Measurements from ENCODE around the gene CROCC. TPM values are rescaled to one million over a fixed set of nuclear protein-coding genes. Genes with fewer than 3 reads are reported as not detected.

The CROCC gene
- total RNA-seq, 4 donors from 2014 or later, result 19.5 to 63.8 (median 23.3) TPM

- H3K4me3 ChIP-seq (ENCODE audit: low read depth, poor library complexity, severe bottlenecking), result no peak overlapping the region
- no peak for DNase-seq (ENCODE audit: low spot score in 2 of 2)
- no peak for TF ChIP-seq CTCF (IDR thresholded peaks at IDR 0.05)
- TF ChIP-seq POLR2A (IDR thresholded peaks at IDR 0.05), result no peak
- 52 to 61% methylated on average over 5 of the region's 5 CpGs for WGBS, 2 donors
- intact Hi-C loops (cut with DNase I; ENCODE audit: low total_unique reads), result no loop called here
These were observed 94.6 kb downstream of the CROCC start for GRCh38 chr1:17016317-17016661.

DNA sequence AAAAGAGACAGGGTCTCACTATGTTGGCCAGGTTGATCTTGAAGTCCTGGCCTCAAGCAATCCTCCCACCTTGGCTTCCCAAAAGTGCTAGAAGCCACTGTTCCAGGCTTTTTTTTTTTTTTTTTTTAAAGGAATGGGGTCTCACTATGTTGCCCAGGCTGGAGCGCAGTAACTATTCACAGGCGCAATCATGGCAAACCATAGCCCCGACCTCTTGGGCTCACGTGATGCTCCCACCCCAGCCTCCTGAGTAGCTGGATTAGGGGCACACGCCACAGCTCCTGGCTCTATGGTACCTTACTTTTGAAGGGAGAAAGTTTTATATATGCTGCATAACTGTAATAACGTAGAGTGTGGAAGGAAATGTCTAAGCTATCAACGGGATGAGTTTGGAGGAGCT, 95.7 kb downstream of the CROCC start:
- DNase-seq (ENCODE audit: low spot score in 2 of 2), result no peak

DNA sequence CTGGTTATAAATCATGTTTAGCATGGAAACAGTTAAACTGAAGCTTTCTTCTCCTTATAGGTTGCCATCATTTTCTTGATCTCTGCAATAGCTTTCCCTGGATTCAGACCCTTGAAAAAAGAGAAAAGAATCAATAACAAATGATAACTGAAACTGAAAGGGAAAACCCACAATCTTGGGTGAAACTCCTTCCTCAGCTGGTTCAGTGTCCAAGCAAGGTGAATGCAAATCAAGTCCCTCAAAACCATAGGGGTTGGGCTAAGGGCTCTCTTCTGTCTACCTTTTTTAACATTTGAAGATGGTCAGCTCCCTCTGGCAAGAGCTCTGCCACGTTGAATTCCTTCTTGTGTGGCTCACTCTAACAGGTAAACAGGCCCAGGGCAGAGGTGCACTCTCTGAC, 97.1 kb downstream of the CROCC start:
- no peak overlapping the region for H3K4me3 ChIP-seq (ENCODE audit: low read depth, poor library complexity, severe bottlenecking)
- TF ChIP-seq POLR2A (IDR thresholded peaks at IDR 0.05), result no peak
- TF ChIP-seq CTCF (IDR thresholded peaks at IDR 0.05), result no peak
- WGBS, 2 donors, result 32 to 40% methylated on average over 1 of the region's 1 CpG

More for the DNA sequence above, 95.7 kb downstream of the CROCC start:
- intact Hi-C loops (cut with DNase I; ENCODE audit: low total_unique reads), result no loop called here
- H3K4me3 ChIP-seq (ENCODE audit: low read depth, poor library complexity, severe bottlenecking), result no peak overlapping the region
- WGBS, 2 donors, result 92 to 95% methylated on average over 7 of the region's 7 CpGs
- TF ChIP-seq POLR2A (IDR thresholded peaks at IDR 0.05) (no peak), CTCF (IDR thresholded peaks at IDR 0.05) (no peak)

DNA sequence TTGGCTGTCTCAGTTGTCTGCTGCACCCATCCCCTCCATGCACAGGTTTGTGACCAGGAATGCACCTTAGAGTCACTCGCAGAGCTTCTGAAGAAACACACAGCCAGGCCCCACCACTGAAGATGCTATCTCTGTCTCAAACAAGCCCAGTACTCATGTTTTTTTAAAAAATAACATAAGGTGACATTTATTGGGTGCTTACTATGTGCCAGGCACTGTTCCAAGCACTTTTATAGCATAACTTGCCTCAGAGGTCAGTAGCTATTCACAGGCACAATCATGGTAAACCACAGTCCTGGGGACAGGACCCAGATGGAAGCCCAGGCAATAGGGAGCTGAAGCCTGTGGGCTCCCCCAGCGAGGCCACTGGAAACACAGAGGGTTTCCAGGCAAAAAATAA, 98.8 kb downstream of the CROCC start:
- no peak for TF ChIP-seq POLR2A (IDR thresholded peaks at IDR 0.05)
- TF ChIP-seq CTCF (IDR thresholded peaks at IDR 0.05), result no peak
- no peak for DNase-seq (ENCODE audit: low spot score in 2 of 2)
- intact Hi-C loops (cut with DNase I; ENCODE audit: low total_unique reads), result no loop called here
- WGBS, 2 donors, result 96 to 97% methylated on average over 2 of the region's 2 CpGs
- no peak overlapping the region for H3K4me3 ChIP-seq (ENCODE audit: low read depth, poor library complexity, severe bottlenecking)

More for the DNA sequence above, 97.1 kb downstream of the CROCC start:
- peak in 1 of 2 donors; percentile 21 for DNase-seq (ENCODE audit: low spot score in 2 of 2)
- intact Hi-C loops (cut with DNase I; ENCODE audit: low total_unique reads), result no loop called here

GRCh38 chr1:17021896-17022295, 100.2 kb downstream of the CROCC start:
- 88 to 92% methylated on average over 10 of the region's 10 CpGs for WGBS, 2 donors
- DNase-seq (ENCODE audit: low spot score in 2 of 2), result peak in 1 of 2 donors; percentile 49
- intact Hi-C loops (cut with DNase I; ENCODE audit: low total_unique reads), result no loop called here
- no peak overlapping the region for H3K4me3 ChIP-seq (ENCODE audit: low read depth, poor library complexity, severe bottlenecking)
- no peak for TF ChIP-seq CTCF (IDR thresholded peaks at IDR 0.05)
- no peak for TF ChIP-seq POLR2A (IDR thresholded peaks at IDR 0.05)

Other genes starting within 250 kb of the CROCC start
- under 1 TPM in 3 of 4 donors, not detected in 1; under 0.01 TPM for gene RNU1-4, start 181.4 kb upstream of the CROCC start, total RNA-seq
- gene RNU1-2, start 26.0 kb upstream of the CROCC start, total RNA-seq, result under 1 TPM in 3 of 4 donors, not detected in 1; under 0.01 TPM
- gene MFAP2, start 58.7 kb downstream of the CROCC start, total RNA-seq, result 10 to 100 TPM in 1 of 4 donors, 1 to 10 TPM in 3; 3.9 to 16.0 (median 5.4) TPM
- gene ATP13A2, start 90.0 kb downstream of the CROCC start, total RNA-seq, result 10 to 100 TPM; 22.1 to 50.2 (median 38.8) TPM
- 100 to 1,000 TPM in 1 of 4 donors, 10 to 100 TPM in 3; 77.6 to 154 (median 86.2) TPM for gene SDHB, start 132.1 kb downstream of the CROCC start, total RNA-seq
- gene PADI2, start 197.5 kb downstream of the CROCC start, total RNA-seq, result 10 to 100 TPM in 2 of 4 donors, 1 to 10 TPM in 2; 2.2 to 26.7 (median 15.3) TPM

All from lower leg skin (tissue), 4 donors.